Measurements from ENCODE around the gene LRRC43.
A peak's percentile ranks its signal among the peaks of the same experiment; 100 is the strongest.
"Not testable (repeated sequence)": the region's sequence is repeated elsewhere in the genome, so short reads cannot be mapped to it uniquely, and the experiment has no call there.

The LRRC43 gene

GRCh38 chr12:122197612-122197966 is 14.7 kb downstream of the LRRC43 start:
- DNase-seq, result no peak

GRCh38 chr12:122199484-122200355 is 16.8 kb downstream of the LRRC43 start:
- DNase-seq, result no peak

GRCh38 chr12:122200541-122201175 is 17.7 kb downstream of the LRRC43 start:
- no peak for DNase-seq

- no peak for DNase-seq
Measured at GRCh38 chr12:122201381-122201780, 18.5 kb downstream of the LRRC43 start.

- DNase-seq, result no peak
Measured at GRCh38 chr12:122202017-122202416, 19.1 kb downstream of the LRRC43 start.

- not testable (repeated sequence) for DNase-seq
Measured at GRCh38 chr12:122202811-122203210, 19.9 kb downstream of the LRRC43 start.

GRCh38 chr12:122203301-122204166 is 20.6 kb downstream of the LRRC43 start, which contains the start of gene B3GNT4:
TSS of gene B3GNT4 (plus strand) at chr12:122203709. CDS start at chr12:122204619, 910 bp downstream.
- peak; percentile 64 for DNase-seq

- no peak for DNase-seq
Measured at GRCh38 chr12:122204167-122205052, 21.5 kb downstream of the LRRC43 start.

- DNase-seq, result no peak
Measured at GRCh38 chr12:122205053-122205925, 22.4 kb downstream of the LRRC43 start.

GRCh38 chr12:122206111-122206881 is 23.4 kb downstream of the LRRC43 start:
- no peak for DNase-seq

- DNase-seq, result no peak
Measured at GRCh38 chr12:122206976-122207375, 24.1 kb downstream of the LRRC43 start.

GRCh38 chr12:122207391-122207790 is 24.5 kb downstream of the LRRC43 start:
- no peak for DNase-seq

- no peak for DNase-seq
Measured at GRCh38 chr12:122208073-122208820, 25.3 kb downstream of the LRRC43 start.

GRCh38 chr12:122215771-122216170 is 32.8 kb downstream of the LRRC43 start:
- peak; percentile 44 for DNase-seq

GRCh38 chr12:122216445-122216844 is 33.5 kb downstream of the LRRC43 start:
- DNase-seq, result no peak

- peak; percentile 99 for DNase-seq
Measured at GRCh38 chr12:122225683-122226365, 42.9 kb downstream of the LRRC43 start, which contains the start of gene DIABLO. TSS of gene DIABLO (minus strand) at chr12:122226052. CDS start at chr12:122226014, 38 bp downstream.

- DNase-seq, result no peak
Measured at GRCh38 chr12:122226366-122227125, 43.6 kb downstream of the LRRC43 start.

GRCh38 chr12:122227341-122227740 is 44.4 kb downstream of the LRRC43 start:
- DNase-seq, result no peak
